ENCODE data around the gene ANTXRL. TPM values are rescaled to one million over a fixed set of nuclear protein-coding genes. Genes with fewer than 3 reads are reported as not detected.
A peak's percentile ranks its signal among the peaks of the same experiment; 100 is the strongest.
"Not testable (repeated sequence)": the region's sequence is repeated elsewhere in the genome, so short reads cannot be mapped to it uniquely, and the experiment has no call there.

The ANTXRL gene
- total RNA-seq, 4 donors from 2014 or later, result not detected

- intact Hi-C loops (cut with DNase I; ENCODE audit: low total_unique reads), result no loop called here
- TF ChIP-seq POLR2A (IDR thresholded peaks at IDR 0.05) (no peak), CTCF (IDR thresholded peaks at IDR 0.05) (no peak)
- no peak overlapping the region for H3K4me3 ChIP-seq (ENCODE audit: low read depth, poor library complexity, severe bottlenecking)
- DNase-seq (ENCODE audit: low spot score in 2 of 2), result peak in 1 of 2 donors; percentile 58
- WGBS, 2 donors, result 89 to 92% methylated on average over 5 of the region's 5 CpGs
These were observed 12.4 kb downstream of the ANTXRL start for GRCh38 chr10:46299286-46299535.

- TF ChIP-seq POLR2A (IDR thresholded peaks at IDR 0.05) (no peak), CTCF (IDR thresholded peaks at IDR 0.05) (no peak)
- 59 to 70% methylated on average over 11 to 20 of the region's 20 CpGs for WGBS, 2 donors
- no peak overlapping the region for H3K4me3 ChIP-seq (ENCODE audit: low read depth, poor library complexity, severe bottlenecking)
- peak in 1 of 2 donors; percentile 77 for DNase-seq (ENCODE audit: low spot score in 2 of 2)
- intact Hi-C loops (cut with DNase I; ENCODE audit: low total_unique reads), result no loop called here
These were observed 13.0 kb downstream of the ANTXRL start for GRCh38 chr10:46299536-46300369.

- intact Hi-C loops (cut with DNase I; ENCODE audit: low total_unique reads), result not testable (repeated sequence)
- peak in 1 of 2 donors; percentile 80 for DNase-seq (ENCODE audit: low spot score in 2 of 2)
- 74 to 92% methylated on average over 1 to 3 of the region's 3 CpGs for WGBS, 2 donors
These were observed 13.5 kb downstream of the ANTXRL start for GRCh38 chr10:46300370-46300711.

GRCh38 chr10:46301056-46301645 lies 14.4 kb downstream of the ANTXRL start:
- H3K4me3 ChIP-seq (ENCODE audit: low read depth, poor library complexity, severe bottlenecking), result no peak overlapping the region
- TF ChIP-seq POLR2A (IDR thresholded peaks at IDR 0.05) (no peak), CTCF (IDR thresholded peaks at IDR 0.05) (no peak)
- 81 to 93% methylated on average over 3 to 5 of the region's 5 CpGs for WGBS, 2 donors
- peak in 1 of 2 donors; percentile 72 for DNase-seq (ENCODE audit: low spot score in 2 of 2)
- intact Hi-C loops (cut with DNase I; ENCODE audit: low total_unique reads), result no loop called here

More at GRCh38 chr10:46300370-46300711, 13.5 kb downstream of the ANTXRL start:
- not testable (repeated sequence) for H3K4me3 ChIP-seq (ENCODE audit: low read depth, poor library complexity, severe bottlenecking)

GRCh38 chr10:46301721-46302479 lies 15.1 kb downstream of the ANTXRL start:
- TF ChIP-seq POLR2A (IDR thresholded peaks at IDR 0.05), result no peak
- no peak for TF ChIP-seq CTCF (IDR thresholded peaks at IDR 0.05)
- peak in 1 of 2 donors; percentile 75 for DNase-seq (ENCODE audit: low spot score in 2 of 2)
- H3K4me3 ChIP-seq (ENCODE audit: low read depth, poor library complexity, severe bottlenecking), result no peak overlapping the region
- intact Hi-C loops (cut with DNase I; ENCODE audit: low total_unique reads), result no loop called here
- 77 to 83% methylated on average over 13 of the region's 13 CpGs for WGBS, 2 donors

- intact Hi-C loops (cut with DNase I; ENCODE audit: low total_unique reads); H3K4me3 ChIP-seq (ENCODE audit: low read depth, poor library complexity, severe bottlenecking): not testable (repeated sequence)
- peak in 1 of 2 donors; percentile 81 for DNase-seq (ENCODE audit: low spot score in 2 of 2)
- 91 to 93% methylated on average over 4 to 5 of the region's 5 CpGs for WGBS, 2 donors
These were observed 16.1 kb downstream of the ANTXRL start for GRCh38 chr10:46302765-46303352.

Measured in lower leg skin (tissue), 4 donors.